DMS 273 (cell line): Measurements from ENCODE around the gene TMEM151B.

Source experiments
- DNase-seq: peaks from one replicate; lab custom pipeline; 2025; ENCODE audit not compliant: unreplicated experiment; lab: John Stamatoyannopoulos, UW

The TMEM151B gene

GRCh38 chr6:44263354-44264100 lies 6.7 kb upstream of the TMEM151B start:
- no peak for DNase-seq

GRCh38 chr6:44264154-44265006 lies 5.9 kb upstream of the TMEM151B start:
- DNase-seq, result no peak

GRCh38 chr6:44265007-44265721 lies 5.1 kb upstream of the TMEM151B start, which contains the start of gene NFKBIE:
TSS of gene NFKBIE (minus strand) at chr6:44265551. CDS start at chr6:44265346, 205 bp downstream.
- peak; percentile 93 for DNase-seq

GRCh38 chr6:44265722-44266233 lies 4.5 kb upstream of the TMEM151B start:
- no peak for DNase-seq

- no peak for DNase-seq
These were observed 3.9 kb upstream of the TMEM151B start for GRCh38 chr6:44266347-44266746.

GRCh38 chr6:44267252-44267651 lies 3.0 kb upstream of the TMEM151B start:
- no peak for DNase-seq

GRCh38 chr6:44268095-44268628 lies 2.1 kb upstream of the TMEM151B start:
- DNase-seq, result peak; percentile 81

GRCh38 chr6:44269178-44269920 lies 901 bp upstream of the TMEM151B start:
- DNase-seq, result no peak

GRCh38 chr6:44270526-44271405 lies 516 bp downstream of the TMEM151B start:
- DNase-seq, result no peak

- DNase-seq, result no peak
These were observed 1.1 kb downstream of the TMEM151B start for GRCh38 chr6:44271406-44271723.

GRCh38 chr6:44271914-44272313 lies 1.7 kb downstream of the TMEM151B start:
- DNase-seq, result no peak

- DNase-seq, result no peak
These were observed 2.3 kb downstream of the TMEM151B start for GRCh38 chr6:44272529-44272928.

- DNase-seq, result no peak
These were observed 2.8 kb downstream of the TMEM151B start for GRCh38 chr6:44272999-44273566.

GRCh38 chr6:44273617-44274016 lies 3.4 kb downstream of the TMEM151B start:
- DNase-seq, result no peak

GRCh38 chr6:44275271-44275748 lies 5.1 kb downstream of the TMEM151B start:
- no peak for DNase-seq

- no peak for DNase-seq
These were observed 5.7 kb downstream of the TMEM151B start for GRCh38 chr6:44275749-44276648.

- no peak for DNase-seq
These were observed 6.7 kb downstream of the TMEM151B start for GRCh38 chr6:44276667-44277640.
